K562 (cell line): ENCODE measurements around the gene CLIC2. TPM values are rescaled to one million over a fixed set of nuclear protein-coding genes. Genes with fewer than 3 reads are reported as not detected.
A peak's percentile ranks its signal among the peaks of the same experiment; 100 is the strongest.

Experiments used
- ARHGAP35 ChIP-seq: fragments of 450-650 bp; IDR thresholded peaks from 2 replicates; pipeline ENCODE4 v1.6.1; 2018; ENCODE audit not compliant: partially characterized antibody
- ETV5 ChIP-seq: sonication (generic); formaldehyde crosslinking; IDR thresholded peaks from 2 replicates; pipeline ENCODE4 v1.4.0; 2020; ENCODE audit warnings: low read depth, mild to moderate bottlenecking, missing genetic modification reagents
- HDGF ChIP-seq: fragments of 450-650 bp; IDR thresholded peaks from 2 replicates; pipeline ENCODE4 v1.6.1; 2016
- JUNB ChIP-seq: fragments of 450-650 bp; formaldehyde crosslinking; conservative IDR thresholded peaks from 2 replicates; pipeline ENCODE4 v1.4.0; 2020; ENCODE audit warnings: mild to moderate bottlenecking
- KLF1 ChIP-seq: fragments of 450-650 bp; IDR thresholded peaks from 2 replicates; pipeline ENCODE4 v1.6.1; 2016; ENCODE audit warnings: missing genetic modification characterization, missing compliant biosample characterization
- MTA1 ChIP-seq: fragments of 450-650 bp; IDR thresholded peaks from 2 replicates; pipeline ENCODE4 v1.6.1; 2017; ENCODE audit warnings: borderline replicate concordance
- NELFE ChIP-seq: IDR thresholded peaks from 2 replicates; pipeline ENCODE4 v1.6.1; 2011; ENCODE audit warnings: mild to moderate bottlenecking; ENCODE audit not compliant: insufficient read depth, insufficient read length
- NFE2L1 ChIP-seq: fragments of 450-650 bp; IDR thresholded peaks from 2 replicates; pipeline ENCODE4 v1.6.1; 2016; ENCODE audit warnings: missing genetic modification characterization, low read depth, mild to moderate bottlenecking, missing compliant biosample characterization, moderate library complexity, borderline replicate concordance
- NR4A1 ChIP-seq, 2 experiments: fragments of 250-450 bp in 1 of 2; fragments of 450-650 bp in 1 of 2; sonication (Bioruptor Pico) in 1 of 2; IDR thresholded peaks; 2 replicates each; pipeline versions ENCODE4 v1.4.0 to v1.6.1; 2016 to 2020; ENCODE audit warnings: mild to moderate bottlenecking in 2 of 2, missing compliant biosample characterization in 1 of 2, missing genetic modification characterization in 1 of 2, moderate library complexity in 1 of 2
- PHB ChIP-seq: fragments of 250-450 bp; sonication (Bioruptor Pico); IDR thresholded peaks from 2 replicates; pipeline ENCODE4 v1.5.0; 2021
- RBBP5 ChIP-seq: fragments of 200-600 bp; sonication (generic); IDR thresholded peaks from 2 replicates; pipeline ENCODE4 v1.6.1; 2012; ENCODE audit warnings: borderline replicate concordance, mild to moderate bottlenecking, low read length, control low read depth, inconsistent platforms; ENCODE audit not compliant: insufficient read depth, poor library complexity, severe bottlenecking
- RUNX1 ChIP-seq: sonication (generic); IDR thresholded peaks from 2 replicates; pipeline ENCODE4 v1.6.1; 2016; ENCODE audit warnings: antibody characterized with exemption, low read depth
- SAFB2 ChIP-seq: fragments of 200-400 bp; formaldehyde crosslinking; IDR thresholded peaks from 2 replicates; pipeline ENCODE4 v1.6.1; 2018; ENCODE audit warnings: borderline replicate concordance, low read length, low read depth, moderate library complexity; ENCODE audit not compliant: severe bottlenecking
- U2AF2 ChIP-seq: fragments of 200-400 bp; formaldehyde crosslinking; optimal IDR thresholded peaks from 2 replicates; pipeline ENCODE3; 2017; ENCODE audit warnings: low read depth, mild to moderate bottlenecking, low read length
- WHSC1 ChIP-seq: IDR thresholded peaks from one replicate; pipeline ENCODE4 v1.6.1; 2012; ENCODE audit warnings: low read length, control low read depth, inconsistent platforms
- ZBED1 ChIP-seq: IDR thresholded peaks from 2 replicates; pipeline ENCODE4 v1.6.1; 2014
- ZBTB1 ChIP-seq: sonication (generic); formaldehyde crosslinking; IDR thresholded peaks from 2 replicates; pipeline ENCODE4 v1.8.1; 2023; ENCODE audit warnings: missing genetic modification reagents, low read depth, mild to moderate bottlenecking, borderline replicate concordance
- ZNF197 ChIP-seq: fragments of 200-800 bp; sonication (Bioruptor generic); IDR thresholded peaks from 2 replicates; pipeline ENCODE4 v1.6.1; 2016; ENCODE audit warnings: low read depth, missing genetic modification characterization, missing compliant biosample characterization
- ZNF445 ChIP-seq: fragments of 250-450 bp; sonication (Bioruptor Pico); IDR thresholded peaks from 2 replicates; pipeline ENCODE4 v1.4.0; 2020; ENCODE audit warnings: low read depth, mild to moderate bottlenecking, moderate library complexity
- polyA plus RNA-seq, 8 experiments: library from polyadenylated mRNA; depleted of rRNA in 4 of 8; stranded (reverse) in 5 of 8; unstranded in 3 of 8; fragments of >200 nt; fragmentation: Nextera tagmentation in 2 of 8; fragmentation: Illumina TruSeq in 1 of 8; extraction: Ambion mirVana in 2 of 8; extraction: Trizol in 1 of 8; gene quantifications; 2 replicates each; pipeline versions ENCODE4 v1.2.1 to v1.2.3, GENCODE V29; 2011 to 2014; ENCODE audit warnings: inconsistent platforms in 1 of 8, missing spikeins in 1 of 8
- total RNA-seq, 7 experiments: library from RNA; depleted of rRNA in 6 of 7; stranded (reverse); fragments of >200 nt in 6 of 7; fragmentation: Illumina TruSeq in 2 of 7; extraction: Trizol in 2 of 7; gene quantifications; 2 replicates each; pipeline versions ENCODE4 v1.2.1 to v1.2.3, GENCODE V29; 2011 to 2021; ENCODE audit warnings: low replicate concordance in 1 of 7
- TF ChIP-seq, protein P1 (sequence below): fragments of 200-400 bp; formaldehyde crosslinking; IDR thresholded peaks from 2 replicates; pipeline ENCODE4 v1.6.1; 2017; ENCODE audit warnings: mild to moderate bottlenecking, low read depth, low read length, moderate library complexity
- TF ChIP-seq, protein P2 (sequence below): sonication (generic); formaldehyde crosslinking; IDR thresholded peaks from 2 replicates; pipeline ENCODE4 v1.9.0; 2022; ENCODE audit warnings: mild to moderate bottlenecking, missing genetic modification reagents
- TF ChIP-seq, protein P3 (sequence below): sonication (generic); formaldehyde crosslinking; IDR thresholded peaks from 2 replicates; pipeline ENCODE4 v1.8.1; 2023; ENCODE audit warnings: mild to moderate bottlenecking, missing genetic modification reagents
- TF ChIP-seq, protein P4 (sequence below): IDR thresholded peaks from 2 replicates; pipeline ENCODE4 v1.6.1; 2016; ENCODE audit warnings: missing genetic modification characterization, missing compliant biosample characterization

CLIC2 gene
- total and polyA plus RNA-seq, 9 of the 15 experiments (the other 6 are each of a cell fraction or from before 2014, with no cell fraction given): 37.0 to 83.7 (median 74.7) TPM

DNA sequence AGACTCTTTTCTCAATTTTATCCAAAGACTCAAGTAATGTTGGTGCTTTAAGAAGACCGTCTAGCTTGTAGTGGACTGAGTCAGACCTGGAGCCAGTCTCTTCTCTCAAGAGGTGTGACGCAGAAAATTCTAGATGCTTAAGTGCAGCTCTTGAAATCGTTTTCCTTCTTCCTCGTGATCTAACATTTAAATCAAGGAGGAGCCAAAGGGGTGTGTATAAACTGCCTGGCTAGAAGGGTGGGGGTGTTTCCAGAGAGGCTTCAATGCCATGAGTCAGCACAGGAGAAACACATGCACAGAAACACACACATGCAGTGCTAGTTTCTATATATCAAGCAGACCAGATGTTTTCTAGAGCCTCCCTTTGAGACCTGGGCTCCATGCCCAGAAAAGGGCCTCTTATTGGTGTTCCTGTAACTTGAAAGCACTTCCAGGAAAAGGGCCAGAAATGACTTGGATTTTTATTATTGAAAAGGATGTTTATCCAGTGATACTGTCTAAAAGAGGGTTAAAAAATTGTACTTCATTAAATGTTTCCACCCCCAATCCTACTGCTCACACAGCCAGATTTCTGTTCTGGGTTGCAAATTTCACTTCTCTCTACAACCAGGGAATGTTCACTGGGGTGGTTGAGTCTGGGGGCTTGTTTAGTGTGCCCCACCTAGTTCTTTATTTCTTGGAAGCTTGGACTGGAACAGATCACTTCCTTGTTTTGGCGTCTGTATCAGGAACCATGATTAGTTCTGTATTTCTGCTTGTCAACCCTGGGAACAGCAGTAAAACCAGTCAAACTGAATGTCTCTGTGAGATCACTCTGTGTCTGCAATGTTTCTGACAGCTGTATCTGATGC, at the start of gene CLIC2 (continued):
- TF ChIP-seq ARHGAP35 (no peak), RBBP5 (no peak), SAFB2 (no peak), HDGF (no peak), U2AF2 (no peak), PHB (CRISPR knock-in tag) (no peak), KLF1 (no peak), NELFE (no peak), ZNF197 (no peak), MTA1 (no peak; the same call in 1 of the 2 replicates), ZBED1 (no peak), RUNX1 (no peak), ZNF445 (no peak), ZBTB1 (CRISPR knock-in tag) (no peak), ETV5 (no peak), NR4A1 (CRISPR knock-in tag; IDR thresholded peaks at IDR 0.05) (no peak), NR4A1 (tag; IDR thresholded peaks at IDR 0.05) (no peak), WHSC1 (no peak), NFE2L1 (tag) (peak; percentile 32; the same call in 1 of the 2 replicates), JUNB (no peak)
- TF ChIP-seq, protein P1, sequence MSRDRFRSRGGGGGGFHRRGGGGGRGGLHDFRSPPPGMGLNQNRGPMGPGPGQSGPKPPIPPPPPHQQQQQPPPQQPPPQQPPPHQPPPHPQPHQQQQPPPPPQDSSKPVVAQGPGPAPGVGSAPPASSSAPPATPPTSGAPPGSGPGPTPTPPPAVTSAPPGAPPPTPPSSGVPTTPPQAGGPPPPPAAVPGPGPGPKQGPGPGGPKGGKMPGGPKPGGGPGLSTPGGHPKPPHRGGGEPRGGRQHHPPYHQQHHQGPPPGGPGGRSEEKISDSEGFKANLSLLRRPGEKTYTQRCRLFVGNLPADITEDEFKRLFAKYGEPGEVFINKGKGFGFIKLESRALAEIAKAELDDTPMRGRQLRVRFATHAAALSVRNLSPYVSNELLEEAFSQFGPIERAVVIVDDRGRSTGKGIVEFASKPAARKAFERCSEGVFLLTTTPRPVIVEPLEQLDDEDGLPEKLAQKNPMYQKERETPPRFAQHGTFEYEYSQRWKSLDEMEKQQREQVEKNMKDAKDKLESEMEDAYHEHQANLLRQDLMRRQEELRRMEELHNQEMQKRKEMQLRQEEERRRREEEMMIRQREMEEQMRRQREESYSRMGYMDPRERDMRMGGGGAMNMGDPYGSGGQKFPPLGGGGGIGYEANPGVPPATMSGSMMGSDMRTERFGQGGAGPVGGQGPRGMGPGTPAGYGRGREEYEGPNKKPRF: no peak
- TF ChIP-seq, protein P2, sequence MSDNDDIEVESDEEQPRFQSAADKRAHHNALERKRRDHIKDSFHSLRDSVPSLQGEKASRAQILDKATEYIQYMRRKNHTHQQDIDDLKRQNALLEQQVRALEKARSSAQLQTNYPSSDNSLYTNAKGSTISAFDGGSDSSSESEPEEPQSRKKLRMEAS (CRISPR knock-in tag): peak; percentile 64
- TF ChIP-seq, protein P3, sequence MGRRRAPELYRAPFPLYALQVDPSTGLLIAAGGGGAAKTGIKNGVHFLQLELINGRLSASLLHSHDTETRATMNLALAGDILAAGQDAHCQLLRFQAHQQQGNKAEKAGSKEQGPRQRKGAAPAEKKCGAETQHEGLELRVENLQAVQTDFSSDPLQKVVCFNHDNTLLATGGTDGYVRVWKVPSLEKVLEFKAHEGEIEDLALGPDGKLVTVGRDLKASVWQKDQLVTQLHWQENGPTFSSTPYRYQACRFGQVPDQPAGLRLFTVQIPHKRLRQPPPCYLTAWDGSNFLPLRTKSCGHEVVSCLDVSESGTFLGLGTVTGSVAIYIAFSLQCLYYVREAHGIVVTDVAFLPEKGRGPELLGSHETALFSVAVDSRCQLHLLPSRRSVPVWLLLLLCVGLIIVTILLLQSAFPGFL: no peak
- TF ChIP-seq, protein P4, sequence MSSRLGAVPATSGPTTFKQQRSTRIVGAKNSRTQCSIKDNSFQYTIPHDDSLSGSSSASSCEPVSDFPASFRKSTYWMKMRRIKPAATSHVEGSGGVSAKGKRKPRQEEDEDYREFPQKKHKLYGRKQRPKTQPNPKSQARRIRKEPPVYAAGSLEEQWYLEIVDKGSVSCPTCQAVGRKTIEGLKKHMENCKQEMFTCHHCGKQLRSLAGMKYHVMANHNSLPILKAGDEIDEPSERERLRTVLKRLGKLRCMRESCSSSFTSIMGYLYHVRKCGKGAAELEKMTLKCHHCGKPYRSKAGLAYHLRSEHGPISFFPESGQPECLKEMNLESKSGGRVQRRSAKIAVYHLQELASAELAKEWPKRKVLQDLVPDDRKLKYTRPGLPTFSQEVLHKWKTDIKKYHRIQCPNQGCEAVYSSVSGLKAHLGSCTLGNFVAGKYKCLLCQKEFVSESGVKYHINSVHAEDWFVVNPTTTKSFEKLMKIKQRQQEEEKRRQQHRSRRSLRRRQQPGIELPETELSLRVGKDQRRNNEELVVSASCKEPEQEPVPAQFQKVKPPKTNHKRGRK (tag): no peak
